ENCODE results near the gene FDPS. TPM values are rescaled to one million over a fixed set of nuclear protein-coding genes. Genes with fewer than 3 reads are reported as not detected.

The FDPS gene
- total RNA-seq, 1 donor from 2014 or later, result 693 TPM

DNA sequence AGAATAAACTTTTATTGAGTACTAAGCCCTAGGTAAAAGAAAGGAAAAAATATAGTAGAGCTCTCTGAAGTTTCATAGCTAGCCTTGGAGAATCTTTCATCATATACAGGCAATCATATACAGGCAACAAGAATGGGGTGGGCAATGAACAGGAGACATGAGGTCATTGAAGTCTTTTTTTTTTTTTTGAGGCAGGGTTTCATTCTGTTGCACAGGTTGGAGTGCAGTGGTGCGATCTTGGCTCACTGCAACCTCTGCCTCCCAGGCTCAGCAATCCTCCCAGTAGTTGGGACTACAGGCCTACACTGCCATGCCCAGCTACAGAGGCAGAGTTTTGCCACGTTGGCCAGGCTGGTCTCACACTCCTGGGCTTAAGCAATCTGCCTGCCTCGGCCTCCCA, 34.2 kb downstream of the FDPS start:
- Mint-ChIP-seq H3K27ac (ENCODE audit: unreplicated experiment) (no peak overlapping the region), H3K9me3 (no peaks in the 10 kb centered on the region), H3K36me3 (ENCODE audit: low read depth) (peaks cover 21% of the 10 kb centered on the region), H3K4me1 (no peaks in the 10 kb centered on the region), H3K27me3 (ENCODE audit: low read depth) (no peaks in the 10 kb centered on the region), H3K4me3 (no peak overlapping the region)
- no peak for DNase-seq (ENCODE audit: low read depth, low spot score)
- TF ChIP-seq, protein P1, sequence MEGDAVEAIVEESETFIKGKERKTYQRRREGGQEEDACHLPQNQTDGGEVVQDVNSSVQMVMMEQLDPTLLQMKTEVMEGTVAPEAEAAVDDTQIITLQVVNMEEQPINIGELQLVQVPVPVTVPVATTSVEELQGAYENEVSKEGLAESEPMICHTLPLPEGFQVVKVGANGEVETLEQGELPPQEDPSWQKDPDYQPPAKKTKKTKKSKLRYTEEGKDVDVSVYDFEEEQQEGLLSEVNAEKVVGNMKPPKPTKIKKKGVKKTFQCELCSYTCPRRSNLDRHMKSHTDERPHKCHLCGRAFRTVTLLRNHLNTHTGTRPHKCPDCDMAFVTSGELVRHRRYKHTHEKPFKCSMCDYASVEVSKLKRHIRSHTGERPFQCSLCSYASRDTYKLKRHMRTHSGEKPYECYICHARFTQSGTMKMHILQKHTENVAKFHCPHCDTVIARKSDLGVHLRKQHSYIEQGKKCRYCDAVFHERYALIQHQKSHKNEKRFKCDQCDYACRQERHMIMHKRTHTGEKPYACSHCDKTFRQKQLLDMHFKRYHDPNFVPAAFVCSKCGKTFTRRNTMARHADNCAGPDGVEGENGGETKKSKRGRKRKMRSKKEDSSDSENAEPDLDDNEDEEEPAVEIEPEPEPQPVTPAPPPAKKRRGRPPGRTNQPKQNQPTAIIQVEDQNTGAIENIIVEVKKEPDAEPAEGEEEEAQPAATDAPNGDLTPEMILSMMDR (conservative IDR thresholded peaks at IDR 0.05), result no peak

- H3K27ac Mint-ChIP-seq (ENCODE audit: unreplicated experiment), result no peak overlapping the region
- H3K4me3 Mint-ChIP-seq, result no peak overlapping the region
- TF ChIP-seq, protein P1 (conservative IDR thresholded peaks at IDR 0.05), result no peak
- no peak for DNase-seq (ENCODE audit: low read depth, low spot score)
- H3K27me3 Mint-ChIP-seq (ENCODE audit: low read depth), result no peaks in the 10 kb centered on the region
- H3K36me3 Mint-ChIP-seq (ENCODE audit: low read depth), result peaks cover 16% of the 10 kb centered on the region
- no peaks in the 10 kb centered on the region for H3K4me1 Mint-ChIP-seq
- H3K9me3 Mint-ChIP-seq, result no peaks in the 10 kb centered on the region
Observed at GRCh38 chr1:155352631-155353030, 44.0 kb downstream of the FDPS start.

- Mint-ChIP-seq H3K27me3 (ENCODE audit: low read depth) (no peaks in the 10 kb centered on the region), H3K4me1 (no peaks in the 10 kb centered on the region), H3K27ac (ENCODE audit: unreplicated experiment) (no peak overlapping the region), H3K9me3 (no peaks in the 10 kb centered on the region), H3K4me3 (no peak overlapping the region), H3K36me3 (ENCODE audit: low read depth) (peaks cover 5% of the 10 kb centered on the region)
- no peak for DNase-seq (ENCODE audit: low read depth, low spot score)
- TF ChIP-seq, protein P1 (conservative IDR thresholded peaks at IDR 0.05), result no peak
Observed at GRCh38 chr1:155360051-155360450, 51.4 kb downstream of the FDPS start.

Small RNAs within 50 kb of the gene (microRNA-seq; reads per million reads assigned to microRNA genes)
- gene MIR555, result not detected

Other genes with a start within 250 kb of the FDPS start
- 26.4 and 28.5 TPM in 2 replicates for gene EFNA4, start 245.1 kb upstream of the FDPS start, total RNA-seq
- 5.6 and 6.6 TPM in 2 replicates for gene EFNA3, start 230.0 kb upstream of the FDPS start, total RNA-seq
- 0.50 and 0.77 TPM in 2 replicates for gene EFNA1, start 181.0 kb upstream of the FDPS start, total RNA-seq
- 23.2 and 25.1 TPM in 2 replicates for gene SLC50A1, start 173.0 kb upstream of the FDPS start, total RNA-seq
- gene DPM3, start 168.3 kb upstream of the FDPS start, total RNA-seq, result 77.7 and 80.0 TPM in 2 replicates
- 125 and 152 TPM in 2 replicates for gene KRTCAP2, start 135.6 kb upstream of the FDPS start, total RNA-seq
- 9.8 and 10.0 TPM in 2 replicates for gene TRIM46, start 135.0 kb upstream of the FDPS start, total RNA-seq
- gene THBS3, start 101.0 kb upstream of the FDPS start, total RNA-seq, result 21.4 TPM in 2 replicates
- 36.0 and 38.3 TPM in 2 replicates for gene MTX1, start 100.2 kb upstream of the FDPS start, total RNA-seq
- 93.1 and 94.3 TPM in 2 replicates for gene ENTREP3, start 53.4 kb upstream of the FDPS start, total RNA-seq
- 68.9 and 75.3 TPM in 2 replicates for gene SCAMP3, start 46.5 kb upstream of the FDPS start, total RNA-seq
- 101 and 104 TPM in 2 replicates for gene CLK2, start 35.4 kb upstream of the FDPS start, total RNA-seq
- gene HCN3, start 31.4 kb upstream of the FDPS start, total RNA-seq, result 20.8 and 22.4 TPM in 2 replicates
- not detected in 2 replicates for gene PKLR, start 7.4 kb upstream of the FDPS start, total RNA-seq
- gene RUSC1, start 12.0 kb downstream of the FDPS start, total RNA-seq, result 55.2 and 56.6 TPM in 2 replicates